HepG2 (cell line): Measurements from ENCODE around the gene INO80E. TPM values are rescaled to one million over a fixed set of nuclear protein-coding genes. Genes with fewer than 3 reads are reported as not detected.
A peak's percentile ranks its signal among the peaks of the same experiment; 100 is the strongest.

ENCODE experiments used
- ADNP ChIP-seq: sonication (generic); formaldehyde crosslinking; IDR thresholded peaks from 2 replicates; pipeline ENCODE4 v1.4.0; 2020; ENCODE audit warnings: missing genetic modification reagents
- ARNT2 ChIP-seq: sonication (generic); formaldehyde crosslinking; IDR thresholded peaks from 2 replicates; pipeline ENCODE4 v1.8.0; 2022; ENCODE audit warnings: mild to moderate bottlenecking, low read depth, missing genetic modification reagents, moderate library complexity
- CREB1 ChIP-seq, 2 experiments: fragments of 450-650 bp in 1 of 2; IDR thresholded peaks; 2 replicates each; pipeline ENCODE4 v1.6.1; 2016 to 2017; ENCODE audit warnings: control low read depth in 1 of 2, mild to moderate bottlenecking in 1 of 2, missing compliant biosample characterization in 1 of 2, missing genetic modification characterization in 1 of 2
- NFE2L2 ChIP-seq: fragments of 150-350 bp; IDR thresholded peaks from 2 replicates; pipeline ENCODE4 v1.6.1; 2014; ENCODE audit warnings: low read length
- RBAK ChIP-seq: sonication (generic); formaldehyde crosslinking; IDR thresholded peaks from 2 replicates; pipeline ENCODE4 v1.5.1; 2020; ENCODE audit warnings: mild to moderate bottlenecking, missing genetic modification reagents
- SP1 ChIP-seq, 2 experiments: fragments of 450-650 bp in 1 of 2; sonication (generic) in 1 of 2; formaldehyde crosslinking in 1 of 2; IDR thresholded peaks; 2 replicates each; pipeline versions ENCODE4 v1.4.0 to v1.6.1; 2016 to 2020; ENCODE audit warnings: missing genetic modification reagents in 1 of 2
- ZBTB14 ChIP-seq: sonication (generic); formaldehyde crosslinking; IDR thresholded peaks from 2 replicates; pipeline ENCODE4 v1.4.0; 2020; ENCODE audit warnings: missing genetic modification reagents
- ZKSCAN5 ChIP-seq: sonication (generic); formaldehyde crosslinking; IDR thresholded peaks from 2 replicates; pipeline ENCODE4 v1.5.1; 2020; ENCODE audit warnings: mild to moderate bottlenecking, missing genetic modification reagents
- ZMAT3 ChIP-seq: sonication (generic); formaldehyde crosslinking; conservative IDR thresholded peaks from 2 replicates; pipeline ENCODE4 v1.7.0; 2021; ENCODE audit warnings: missing genetic modification reagents
- ZNF24 ChIP-seq: fragments of 450-650 bp; IDR thresholded peaks from 2 replicates; pipeline ENCODE4 v1.6.1; 2017; ENCODE audit warnings: antibody characterized with exemption, mild to moderate bottlenecking
- ZSCAN25 ChIP-seq: sonication (generic); formaldehyde crosslinking; IDR thresholded peaks from 2 replicates; pipeline ENCODE4 v1.8.0; 2022; ENCODE audit warnings: mild to moderate bottlenecking, missing genetic modification reagents
- polyA plus RNA-seq, 8 experiments: library from polyadenylated mRNA; depleted of rRNA in 3 of 8; stranded (reverse) in 7 of 8; unstranded in 1 of 8; fragments of >200 nt; fragmentation: Illumina TruSeq in 4 of 8; extraction: Trizol in 4 of 8; gene quantifications; 2 replicates each; pipeline versions ENCODE4 v1.2.1 to v1.2.3, GENCODE V29; 2011 to 2016; ENCODE audit warnings: low read depth in 4 of 8, missing spikeins in 1 of 8, mixed read lengths in 1 of 8; ENCODE audit not compliant: insufficient read depth in 1 of 8
- total RNA-seq, 5 experiments: library from RNA; depleted of rRNA; stranded (reverse); fragments of >200 nt; fragmentation: Illumina TruSeq; extraction: Trizol; gene quantifications; 2 replicates each; pipeline ENCODE4 v1.2.3, GENCODE V29; 2016; ENCODE audit warnings: low read depth in 1 of 5
- TF ChIP-seq, protein P1 (sequence below): sonication (generic); formaldehyde crosslinking; conservative IDR thresholded peaks from 2 replicates; pipeline ENCODE4 v1.8.0; 2022; ENCODE audit warnings: missing genetic modification reagents
- TF ChIP-seq, protein P2 (sequence below): sonication (generic); formaldehyde crosslinking; IDR thresholded peaks from 2 replicates; pipeline ENCODE4 v1.4.0; 2020; ENCODE audit warnings: mild to moderate bottlenecking, missing genetic modification reagents
- TF ChIP-seq, protein P3 (sequence below): sonication (generic); formaldehyde crosslinking; IDR thresholded peaks from 2 replicates; pipeline ENCODE4 v1.4.0; 2020; ENCODE audit warnings: missing genetic modification reagents, low read depth, mild to moderate bottlenecking, borderline replicate concordance
- TF ChIP-seq, protein P4 (sequence below): sonication (generic); formaldehyde crosslinking; IDR thresholded peaks from 2 replicates; pipeline ENCODE4 v1.4.0; 2020; ENCODE audit warnings: missing genetic modification reagents, borderline replicate concordance
- TF ChIP-seq, protein P5 (sequence below), 2 experiments: sonication (generic) in 1 of 2; formaldehyde crosslinking in 1 of 2; IDR thresholded peaks; 2 replicates each; pipeline versions ENCODE4 v1.5.1 to v1.6.1; 2011 to 2020; ENCODE audit warnings: borderline replicate concordance in 1 of 2, low read depth in 1 of 2, low read length in 1 of 2, mild to moderate bottlenecking in 1 of 2, missing genetic modification reagents in 1 of 2, moderate library complexity in 1 of 2

INO80E gene
- total and polyA plus RNA-seq, 2 of the 13 experiments (the other 11 are each of a cell fraction or from before 2014, with no cell fraction given), result 25.8 to 45.6 TPM

- no peak; the same call in 1 of the 2 replicates for TF ChIP-seq ARNT2 (CRISPR knock-in tag)
- TF ChIP-seq RBAK (CRISPR knock-in tag), result no peak; the same call in 1 of the 2 replicates
- TF ChIP-seq CREB1 (IDR thresholded peaks at IDR 0.05), result peak; percentile 77; the same call in 1 of the 2 replicates
- no peak for TF ChIP-seq CREB1 (CRISPR knock-in tag; IDR thresholded peaks at IDR 0.05)
- no peak for TF ChIP-seq NFE2L2
- TF ChIP-seq, protein P1, sequence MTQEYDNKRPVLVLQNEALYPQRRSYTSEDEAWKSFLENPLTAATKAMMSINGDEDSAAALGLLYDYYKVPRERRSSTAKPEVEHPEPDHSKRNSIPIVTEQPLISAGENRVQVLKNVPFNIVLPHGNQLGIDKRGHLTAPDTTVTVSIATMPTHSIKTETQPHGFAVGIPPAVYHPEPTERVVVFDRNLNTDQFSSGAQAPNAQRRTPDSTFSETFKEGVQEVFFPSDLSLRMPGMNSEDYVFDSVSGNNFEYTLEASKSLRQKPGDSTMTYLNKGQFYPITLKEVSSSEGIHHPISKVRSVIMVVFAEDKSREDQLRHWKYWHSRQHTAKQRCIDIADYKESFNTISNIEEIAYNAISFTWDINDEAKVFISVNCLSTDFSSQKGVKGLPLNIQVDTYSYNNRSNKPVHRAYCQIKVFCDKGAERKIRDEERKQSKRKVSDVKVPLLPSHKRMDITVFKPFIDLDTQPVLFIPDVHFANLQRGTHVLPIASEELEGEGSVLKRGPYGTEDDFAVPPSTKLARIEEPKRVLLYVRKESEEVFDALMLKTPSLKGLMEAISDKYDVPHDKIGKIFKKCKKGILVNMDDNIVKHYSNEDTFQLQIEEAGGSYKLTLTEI (CRISPR knock-in tag), result no peak
- TF ChIP-seq SP1 (IDR thresholded peaks at IDR 0.05), result no peak
- TF ChIP-seq SP1 (CRISPR knock-in tag; IDR thresholded peaks at IDR 0.05), result peak; percentile 51
- TF ChIP-seq, protein P2, sequence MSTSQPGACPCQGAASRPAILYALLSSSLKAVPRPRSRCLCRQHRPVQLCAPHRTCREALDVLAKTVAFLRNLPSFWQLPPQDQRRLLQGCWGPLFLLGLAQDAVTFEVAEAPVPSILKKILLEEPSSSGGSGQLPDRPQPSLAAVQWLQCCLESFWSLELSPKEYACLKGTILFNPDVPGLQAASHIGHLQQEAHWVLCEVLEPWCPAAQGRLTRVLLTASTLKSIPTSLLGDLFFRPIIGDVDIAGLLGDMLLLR (CRISPR knock-in tag), result peak; percentile 66; the same call in 1 of the 2 replicates
- no peak for TF ChIP-seq ADNP (CRISPR knock-in tag)
- TF ChIP-seq, protein P3, sequence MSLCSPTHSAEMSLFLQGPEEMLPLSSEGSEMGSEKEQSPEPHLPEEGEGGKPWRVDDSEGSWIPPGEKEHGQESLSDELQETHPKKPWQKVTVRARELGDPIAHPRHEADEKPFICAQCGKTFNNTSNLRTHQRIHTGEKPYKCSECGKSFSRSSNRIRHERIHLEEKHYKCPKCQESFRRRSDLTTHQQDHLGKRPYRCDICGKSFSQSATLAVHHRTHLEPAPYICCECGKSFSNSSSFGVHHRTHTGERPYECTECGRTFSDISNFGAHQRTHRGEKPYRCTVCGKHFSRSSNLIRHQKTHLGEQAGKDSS (CRISPR knock-in tag), result peak; percentile 58; the same call in 1 of the 2 replicates
- TF ChIP-seq ZMAT3 (CRISPR knock-in tag), result peak; percentile 77; the same call in 1 of the 2 replicates
- peak; percentile 87 for TF ChIP-seq ZKSCAN5 (CRISPR knock-in tag)
- TF ChIP-seq ZNF24, result no peak
- TF ChIP-seq, protein P4, sequence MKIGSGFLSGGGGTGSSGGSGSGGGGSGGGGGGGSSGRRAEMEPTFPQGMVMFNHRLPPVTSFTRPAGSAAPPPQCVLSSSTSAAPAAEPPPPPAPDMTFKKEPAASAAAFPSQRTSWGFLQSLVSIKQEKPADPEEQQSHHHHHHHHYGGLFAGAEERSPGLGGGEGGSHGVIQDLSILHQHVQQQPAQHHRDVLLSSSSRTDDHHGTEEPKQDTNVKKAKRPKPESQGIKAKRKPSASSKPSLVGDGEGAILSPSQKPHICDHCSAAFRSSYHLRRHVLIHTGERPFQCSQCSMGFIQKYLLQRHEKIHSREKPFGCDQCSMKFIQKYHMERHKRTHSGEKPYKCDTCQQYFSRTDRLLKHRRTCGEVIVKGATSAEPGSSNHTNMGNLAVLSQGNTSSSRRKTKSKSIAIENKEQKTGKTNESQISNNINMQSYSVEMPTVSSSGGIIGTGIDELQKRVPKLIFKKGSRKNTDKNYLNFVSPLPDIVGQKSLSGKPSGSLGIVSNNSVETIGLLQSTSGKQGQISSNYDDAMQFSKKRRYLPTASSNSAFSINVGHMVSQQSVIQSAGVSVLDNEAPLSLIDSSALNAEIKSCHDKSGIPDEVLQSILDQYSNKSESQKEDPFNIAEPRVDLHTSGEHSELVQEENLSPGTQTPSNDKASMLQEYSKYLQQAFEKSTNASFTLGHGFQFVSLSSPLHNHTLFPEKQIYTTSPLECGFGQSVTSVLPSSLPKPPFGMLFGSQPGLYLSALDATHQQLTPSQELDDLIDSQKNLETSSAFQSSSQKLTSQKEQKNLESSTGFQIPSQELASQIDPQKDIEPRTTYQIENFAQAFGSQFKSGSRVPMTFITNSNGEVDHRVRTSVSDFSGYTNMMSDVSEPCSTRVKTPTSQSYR (CRISPR knock-in tag), result no peak
- 0 out of 2 replicates have a peak, but pooled peaks have one; percentile 14 for TF ChIP-seq ZBTB14 (CRISPR knock-in tag)
- TF ChIP-seq ZSCAN25 (CRISPR knock-in tag), result peak; percentile 48; the same call in 1 of the 2 replicates
- TF ChIP-seq, protein P5, sequence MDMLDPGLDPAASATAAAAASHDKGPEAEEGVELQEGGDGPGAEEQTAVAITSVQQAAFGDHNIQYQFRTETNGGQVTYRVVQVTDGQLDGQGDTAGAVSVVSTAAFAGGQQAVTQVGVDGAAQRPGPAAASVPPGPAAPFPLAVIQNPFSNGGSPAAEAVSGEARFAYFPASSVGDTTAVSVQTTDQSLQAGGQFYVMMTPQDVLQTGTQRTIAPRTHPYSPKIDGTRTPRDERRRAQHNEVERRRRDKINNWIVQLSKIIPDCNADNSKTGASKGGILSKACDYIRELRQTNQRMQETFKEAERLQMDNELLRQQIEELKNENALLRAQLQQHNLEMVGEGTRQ (IDR thresholded peaks at IDR 0.05; ENCODE audit: low read depth, low read length), result no peak
- TF ChIP-seq, protein P5 (CRISPR knock-in tag; IDR thresholded peaks at IDR 0.05; ENCODE audit: borderline replicate concordance), result no peak; the same call in 1 of the 2 replicates
These were observed 34.3 kb upstream of the INO80E start, which contains the start of gene TMEM219 (continued) for GRCh38 chr16:29961479-29962343.
